Adipose tissue (tissue), 3 donors: ENCODE results near the gene ZNF613. TPM values are rescaled to one million over a fixed set of nuclear protein-coding genes. Genes with fewer than 3 reads are reported as not detected.

Experiments
- H3K27ac ChIP-seq: one replicate; pipeline ENCODE4 v1.5.1; 2013; ENCODE audit warnings: low read depth, low read length
- WGBS, 3 donors: extraction: QIAGEN DNeasy Blood & Tissue Kit; methylation state at CpG; one replicate each; pipeline ENCODE4 v1.1.7; 2013; 5-methylcytosine and 5-hydroxymethylcytosine counted together
- polyA plus RNA-seq, 3 donors: library from polyadenylated mRNA; stranded (reverse); fragments of 200-250 nt; gene quantifications; one replicate each; pipeline ENCODE4 v1.2.3, GENCODE V29; 2013
- donor health status: healthy with polysubstance abuse.
- donor health status: Bipolar disorder and iron deficiency.
- donor health status: healthy.

ZNF613 gene
- polyA plus RNA-seq, 3 donors = 0.56 to 3.4 (median 1.6) TPM

GRCh38 chr19:51983361-51983760 lies 56.1 kb downstream of the ZNF613 start:
- H3K27ac ChIP-seq = no peak overlapping the region
- WGBS, 3 donors = 91 to 94% (median 93%) methylated on average over 4 of the region's 4 CpGs

- no peak within 1 kb of the TSS for H3K27ac ChIP-seq
- WGBS, 3 donors = 2 to 3% (median 2%) methylated on average over 33 of the region's 33 CpGs
Observed at GRCh38 chr19:51986309-51987291, 59.3 kb downstream of the ZNF613 start, which contains the start of gene ZNF350. TSS of gene ZNF350 (minus strand) at chr19:51986840. CDS start at chr19:51974360, 12,480 bp downstream.

DNA sequence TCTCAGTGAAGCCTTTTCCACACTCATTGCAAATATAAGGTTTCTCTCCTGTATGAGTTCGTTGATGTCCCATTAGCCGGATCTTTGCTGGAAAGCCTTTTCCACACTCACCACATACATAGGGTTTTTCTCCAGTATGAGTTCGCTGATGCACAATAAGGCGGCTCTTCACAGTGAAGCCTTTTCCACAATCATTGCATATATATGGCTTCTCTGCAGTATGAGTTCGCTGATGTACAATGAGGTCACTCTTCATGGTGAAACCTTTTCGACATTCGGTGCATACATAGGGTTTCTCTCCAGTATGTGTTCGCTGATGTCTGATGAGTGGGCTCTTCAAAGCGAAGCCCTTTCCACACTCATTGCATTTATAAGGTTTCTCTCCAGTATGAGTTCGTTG lies 66.2 kb downstream of the ZNF613 start:
- WGBS, 3 donors = 98 to 99% (median 98%) methylated on average over 10 of the region's 10 CpGs
- H3K27ac ChIP-seq = no peak overlapping the region

DNA sequence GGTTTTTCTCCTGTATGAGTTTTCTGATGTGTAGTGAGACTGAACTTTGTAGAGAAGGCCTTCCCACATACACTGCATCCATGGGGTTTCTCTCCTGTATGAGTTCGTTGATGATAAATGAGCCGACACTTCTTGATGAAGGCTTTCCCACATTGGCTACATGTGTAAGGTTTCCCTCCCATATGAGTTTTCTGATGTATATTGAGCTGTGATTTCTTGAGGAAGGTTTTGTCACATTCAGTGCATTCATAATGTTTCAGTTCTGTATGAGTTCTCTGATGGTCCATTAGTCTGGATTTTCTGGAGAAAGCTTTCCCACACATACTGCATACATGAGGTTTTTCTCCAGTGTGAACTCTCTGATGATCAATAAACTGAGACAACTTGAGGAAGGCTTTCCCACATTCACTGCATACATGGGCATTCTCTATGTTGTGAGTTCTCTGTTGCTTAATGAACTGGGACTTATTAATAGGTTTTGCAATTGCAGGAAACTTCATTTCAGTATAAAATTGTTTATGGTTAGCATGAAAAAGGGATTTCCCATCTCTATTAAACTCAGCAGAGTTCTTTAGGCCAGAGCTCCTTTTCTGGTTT lies 66.9 kb downstream of the ZNF613 start:
- H3K27ac ChIP-seq = no peak overlapping the region
- WGBS, 3 donors = 98 to 99% (median 99%) methylated on average over 2 of the region's 2 CpGs

Other genes starting within 250 kb of the ZNF613 start
- 10 to 100 TPM in 2 of 3 donors, 1 to 10 TPM in 1; 4.7 to 38.5 (median 14.3) TPM for gene SPACA6, start 234.1 kb upstream of the ZNF613 start, polyA plus RNA-seq
- 10 to 100 TPM in 2 of 3 donors, under 1 TPM in 1; 0.81 to 48.6 (median 17.3) TPM for gene HAS1, start 203.5 kb upstream of the ZNF613 start, polyA plus RNA-seq
- 10 to 100 TPM in 2 of 3 donors, 1 to 10 TPM in 1; 4.4 to 59.0 (median 27.8) TPM for gene FPR1, start 175.6 kb upstream of the ZNF613 start, polyA plus RNA-seq
- 10 to 100 TPM in 1 of 3 donors, 1 to 10 TPM in 2; 1.2 to 10.0 (median 3.9) TPM for gene FPR2, start 166.3 kb upstream of the ZNF613 start, polyA plus RNA-seq
- gene FPR3, start 132.3 kb upstream of the ZNF613 start, polyA plus RNA-seq = 1 to 10 TPM in 2 of 3 donors, under 1 TPM in 1; 0.67 to 4.5 (median 1.6) TPM
- 10 to 100 TPM in 1 of 3 donors, 1 to 10 TPM in 2; 6.7 to 11.2 (median 6.8) TPM for gene ZNF577, start 39.5 kb upstream of the ZNF613 start, polyA plus RNA-seq
- gene ZNF649, start 22.5 kb upstream of the ZNF613 start, polyA plus RNA-seq = 1 to 10 TPM; 2.8 to 7.0 (median 3.1) TPM
- gene ZNF350, start 59.4 kb downstream of the ZNF613 start, polyA plus RNA-seq = 1 to 10 TPM; 3.9 to 5.6 (median 5.4) TPM
- 1 to 10 TPM; 2.5 to 4.2 (median 2.7) TPM for gene ZNF615, start 80.7 kb downstream of the ZNF613 start, polyA plus RNA-seq
- gene ZNF614, start 100.9 kb downstream of the ZNF613 start, polyA plus RNA-seq = 1 to 10 TPM; 1.8 to 4.3 (median 3.1) TPM
- 1 to 10 TPM; 3.1 to 4.3 (median 3.3) TPM for gene ZNF432, start 121.4 kb downstream of the ZNF613 start, polyA plus RNA-seq
- gene ZNF841, start 168.3 kb downstream of the ZNF613 start, polyA plus RNA-seq = 1 to 10 TPM; 5.1 to 5.9 (median 5.8) TPM
- 1 to 10 TPM; 2.1 to 3.2 (median 2.2) TPM for gene ZNF616, start 212.5 kb downstream of the ZNF613 start, polyA plus RNA-seq
- 1 to 10 TPM; 2.2 to 5.4 (median 4.0) TPM for gene ZNF836, start 244.1 kb downstream of the ZNF613 start, polyA plus RNA-seq